GM23338 (cell line): Measurements from ENCODE around the gene MANEAL. TPM values are rescaled to one million over a fixed set of nuclear protein-coding genes. Genes with fewer than 3 reads are reported as not detected.

Experiments used
- ATAC-seq: fragments of 200-7000 bp; cut with Tn5 transposase; 3 replicates; pipeline ENCODE4 v1.9.1; 2020
- DNase-seq: peaks from one replicate; pipeline ENCODE4 v3.0.0-alpha.2; 2015; ENCODE audit warnings: low spot score
- H2AFZ ChIP-seq: fragments of 200-600 bp; sonication (generic); 2 replicates; pipeline ENCODE4 v1.8.0; 2016; ENCODE audit warnings: antibody characterized with exemption, mild to moderate bottlenecking, moderate library complexity
- H3F3A ChIP-seq: fragments of 200-600 bp; sonication (generic); replicated peaks from 2 replicates; pipeline ENCODE4 v1.8.0; 2017; ENCODE audit warnings: antibody characterized with exemption, mixed run types, low read depth
- H3K27ac ChIP-seq: fragments of 200-600 bp; sonication (generic); 2 replicates; pipeline ENCODE4 v1.6.1; 2016; ENCODE audit warnings: low read depth
- H3K27me3 ChIP-seq: fragments of 200-600 bp; sonication (generic); 2 replicates; pipeline ENCODE4 v1.8.0; 2016; ENCODE audit warnings: mild to moderate bottlenecking, mixed run types, moderate library complexity; ENCODE audit not compliant: insufficient read depth
- H3K36me3 ChIP-seq: fragments of 200-600 bp; sonication (generic); 2 replicates; pipeline ENCODE4 v1.8.0; 2016; ENCODE audit warnings: mild to moderate bottlenecking; ENCODE audit not compliant: insufficient read depth
- H3K4me1 ChIP-seq: fragments of 200-600 bp; sonication (generic); 2 replicates; pipeline ENCODE4 v1.8.0; 2016; ENCODE audit warnings: mild to moderate bottlenecking, moderate library complexity; ENCODE audit not compliant: insufficient read depth
- H3K4me2 ChIP-seq: fragments of 200-600 bp; sonication (generic); 2 replicates; pipeline ENCODE4 v1.7.1; 2017; ENCODE audit warnings: mixed run types
- H3K4me3 ChIP-seq: fragments of 200-600 bp; sonication (generic); 2 replicates; pipeline ENCODE4 v1.6.1; 2016; ENCODE audit warnings: mixed run types
- H3K79me2 ChIP-seq: fragments of 200-600 bp; sonication (generic); replicated peaks from 2 replicates; pipeline ENCODE4 v1.8.0; 2017; ENCODE audit warnings: mild to moderate bottlenecking; ENCODE audit not compliant: insufficient read depth
- H3K9me2 ChIP-seq: fragments of 200-600 bp; sonication (generic); 2 replicates; pipeline ENCODE4 v1.8.0; 2017; ENCODE audit not compliant: insufficient read depth
- H4K20me1 ChIP-seq: fragments of 200-600 bp; sonication (generic); replicated peaks from 2 replicates; pipeline ENCODE4 v1.8.0; 2017; ENCODE audit warnings: mild to moderate bottlenecking; ENCODE audit not compliant: insufficient read depth
- H3K27ac Mint-ChIP-seq: 2 replicates; pipeline ENCODE4 v1.8.0; 2020; ENCODE audit warnings: inconsistent platforms, mild to moderate bottlenecking, moderate library complexity, mixed read lengths
- H3K27me3 Mint-ChIP-seq: 3 replicates; pipeline ENCODE4 v1.8.0; 2022; ENCODE audit warnings: low read depth, mild to moderate bottlenecking, moderate library complexity, mixed read lengths, inconsistent platforms; ENCODE audit not compliant: insufficient read depth, poor library complexity
- H3K36me3 Mint-ChIP-seq: 3 replicates; pipeline ENCODE4 v1.8.0; 2021; ENCODE audit warnings: low read depth, mild to moderate bottlenecking, inconsistent platforms, moderate library complexity, mixed read lengths
- H3K4me1 Mint-ChIP-seq: 3 replicates; pipeline ENCODE4 v1.8.0; 2020; ENCODE audit warnings: mild to moderate bottlenecking, inconsistent platforms, mixed read lengths
- H3K4me3 Mint-ChIP-seq: 3 replicates; pipeline ENCODE4 v1.8.0; 2021; ENCODE audit warnings: moderate library complexity, mild to moderate bottlenecking, inconsistent platforms, mixed read lengths
- H3K9me3 Mint-ChIP-seq: 3 replicates; pipeline ENCODE4 v1.8.0; 2020; ENCODE audit warnings: moderate library complexity, mild to moderate bottlenecking, inconsistent platforms, mixed read lengths
- CREB1 ChIP-seq: fragments of 250-450 bp; sonication (Bioruptor Pico); IDR thresholded peaks from 2 replicates; pipeline ENCODE4 v1.5.0; 2020; ENCODE audit warnings: low read depth, mild to moderate bottlenecking, moderate library complexity
- CTCF ChIP-seq, 2 experiments: fragments of 200-600 bp in 1 of 2; sonication (generic) in 1 of 2; conservative IDR thresholded peaks; 2 replicates each; pipeline versions ENCODE4 v1.5.1 to v1.6.1; 2016 to 2017; ENCODE audit warnings: antibody characterized with exemption in 2 of 2, low read depth in 2 of 2, mild to moderate bottlenecking in 2 of 2, moderate library complexity in 1 of 2
- ETS1 ChIP-seq: IDR thresholded peaks from 2 replicates; pipeline ENCODE4 v1.6.1; 2016; ENCODE audit warnings: antibody characterized with exemption
- EZH2 ChIP-seq: fragments of 200-600 bp; sonication (generic); IDR thresholded peaks from one replicate; pipeline ENCODE4 v1.8.0; 2017; ENCODE audit warnings: antibody characterized with exemption, mild to moderate bottlenecking, low read depth; ENCODE audit not compliant: unreplicated experiment
- EZH2phosphoT487 ChIP-seq: fragments of 200-600 bp; sonication (generic); IDR thresholded peaks from one replicate; pipeline ENCODE4 v1.8.1; 2018; ENCODE audit warnings: antibody characterized with exemption; ENCODE audit not compliant: unreplicated experiment
- JUNB ChIP-seq: IDR thresholded peaks from one replicate; pipeline ENCODE4 v1.6.1; 2016; ENCODE audit warnings: antibody characterized with exemption; ENCODE audit not compliant: unreplicated experiment
- NANOG ChIP-seq: IDR thresholded peaks from 2 replicates; pipeline ENCODE4 v1.6.1; 2016; ENCODE audit warnings: antibody characterized with exemption, borderline replicate concordance
- POLR2AphosphoS5 ChIP-seq: IDR thresholded peaks from 2 replicates; pipeline ENCODE4 v1.6.1; 2016; ENCODE audit warnings: antibody characterized with exemption, low read depth
- STAT1 ChIP-seq: IDR thresholded peaks from one replicate; pipeline ENCODE4 v1.6.1; 2016; ENCODE audit warnings: antibody characterized with exemption; ENCODE audit not compliant: unreplicated experiment
- ZNF114 ChIP-seq: fragments of 250-450 bp; sonication (Bioruptor Pico); IDR thresholded peaks from 2 replicates; pipeline ENCODE4 v1.5.0; 2020; ENCODE audit warnings: mild to moderate bottlenecking, moderate library complexity
- ZNF331 ChIP-seq: fragments of 250-450 bp; sonication (Bioruptor Pico); IDR thresholded peaks from 2 replicates; pipeline ENCODE4 v1.5.0; 2020; ENCODE audit warnings: low read depth, mild to moderate bottlenecking, moderate library complexity
- ZNF462 ChIP-seq: fragments of 250-450 bp; sonication (Bioruptor Pico); IDR thresholded peaks from 2 replicates; pipeline ENCODE4 v1.5.0; 2020; ENCODE audit warnings: mild to moderate bottlenecking, moderate library complexity
- polyA plus RNA-seq: library from polyadenylated mRNA; unstranded; fragments of >200 nt; fragmentation: Nextera tagmentation; extraction: Ambion mirVana; gene quantifications from 2 replicates; pipeline ENCODE4 v1.2.1, GENCODE V29; 2016
- total RNA-seq: library from RNA; depleted of rRNA; stranded (reverse); fragments of >200 nt; shearing (Covaris generic); gene quantifications from 2 replicates; pipeline ENCODE4 v1.2.3, GENCODE V29; 2014
- TF ChIP-seq, protein P1 (sequence below): IDR thresholded peaks from one replicate; pipeline ENCODE4 v1.6.1; 2018; ENCODE audit warnings: antibody characterized with exemption; ENCODE audit not compliant: unreplicated experiment

Gene MANEAL
- total and polyA plus RNA-seq, 2 experiments from 2014 or later, result 2.3 to 8.1 TPM

DNA sequence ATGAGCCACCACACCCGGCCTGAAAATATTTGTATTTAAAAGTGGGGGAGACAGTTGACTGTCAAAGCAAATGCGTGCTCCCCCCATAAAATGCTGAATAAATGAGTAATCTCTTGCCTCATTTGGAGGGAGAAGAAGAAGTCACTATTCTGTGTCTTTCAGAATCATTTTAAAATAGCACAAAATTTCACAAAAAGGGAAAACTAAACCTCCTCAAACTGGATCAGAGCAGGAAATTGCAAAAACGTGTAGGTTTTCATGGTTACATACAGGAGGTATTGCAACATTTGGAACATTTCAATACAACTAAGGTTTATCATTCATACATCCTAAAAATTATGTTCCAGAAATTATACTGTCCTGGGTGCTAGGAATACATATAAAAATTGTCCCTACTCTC, 52.1 kb downstream of the MANEAL start:
- Histone ChIP-seq H4K20me1 (peaks cover 29% of the 10 kb centered on the region), H3K27ac (no peak overlapping the region), H2AFZ (no peak overlapping the region), H3K4me3 (no peak overlapping the region), H3F3A (no peaks in the 10 kb centered on the region), H3K9me2 (no peaks in the 10 kb centered on the region), H3K4me1 (no peaks in the 10 kb centered on the region), H3K79me2 (peaks cover 49% of the 10 kb centered on the region), H3K36me3 (no peaks in the 10 kb centered on the region), H3K27me3 (no peaks in the 10 kb centered on the region), H3K4me2 (no peak overlapping the region)
- DNase-seq (no peak), ATAC-seq (no peak)
- no peak overlapping the region for H3K27ac Mint-ChIP-seq
- TF ChIP-seq EZH2phosphoT487 (no peak), ETS1 (no peak), ZNF462 (CRISPR knock-in tag) (no peak), CREB1 (CRISPR knock-in tag) (no peak), EZH2 (no peak), NANOG (no peak), POLR2AphosphoS5 (no peak), ZNF114 (no peak), JUNB (no peak), STAT1 (no peak), CTCF (conservative IDR thresholded peaks at IDR 0.05; ENCODE audit: low read depth in 2 of 2) (no peak), ZNF331 (no peak)
- TF ChIP-seq, protein P1, sequence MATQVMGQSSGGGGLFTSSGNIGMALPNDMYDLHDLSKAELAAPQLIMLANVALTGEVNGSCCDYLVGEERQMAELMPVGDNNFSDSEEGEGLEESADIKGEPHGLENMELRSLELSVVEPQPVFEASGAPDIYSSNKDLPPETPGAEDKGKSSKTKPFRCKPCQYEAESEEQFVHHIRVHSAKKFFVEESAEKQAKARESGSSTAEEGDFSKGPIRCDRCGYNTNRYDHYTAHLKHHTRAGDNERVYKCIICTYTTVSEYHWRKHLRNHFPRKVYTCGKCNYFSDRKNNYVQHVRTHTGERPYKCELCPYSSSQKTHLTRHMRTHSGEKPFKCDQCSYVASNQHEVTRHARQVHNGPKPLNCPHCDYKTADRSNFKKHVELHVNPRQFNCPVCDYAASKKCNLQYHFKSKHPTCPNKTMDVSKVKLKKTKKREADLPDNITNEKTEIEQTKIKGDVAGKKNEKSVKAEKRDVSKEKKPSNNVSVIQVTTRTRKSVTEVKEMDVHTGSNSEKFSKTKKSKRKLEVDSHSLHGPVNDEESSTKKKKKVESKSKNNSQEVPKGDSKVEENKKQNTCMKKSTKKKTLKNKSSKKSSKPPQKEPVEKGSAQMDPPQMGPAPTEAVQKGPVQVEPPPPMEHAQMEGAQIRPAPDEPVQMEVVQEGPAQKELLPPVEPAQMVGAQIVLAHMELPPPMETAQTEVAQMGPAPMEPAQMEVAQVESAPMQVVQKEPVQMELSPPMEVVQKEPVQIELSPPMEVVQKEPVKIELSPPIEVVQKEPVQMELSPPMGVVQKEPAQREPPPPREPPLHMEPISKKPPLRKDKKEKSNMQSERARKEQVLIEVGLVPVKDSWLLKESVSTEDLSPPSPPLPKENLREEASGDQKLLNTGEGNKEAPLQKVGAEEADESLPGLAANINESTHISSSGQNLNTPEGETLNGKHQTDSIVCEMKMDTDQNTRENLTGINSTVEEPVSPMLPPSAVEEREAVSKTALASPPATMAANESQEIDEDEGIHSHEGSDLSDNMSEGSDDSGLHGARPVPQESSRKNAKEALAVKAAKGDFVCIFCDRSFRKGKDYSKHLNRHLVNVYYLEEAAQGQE, result no peak
- H3K4me1 Mint-ChIP-seq, result no peaks in the 10 kb centered on the region
- no peaks in the 10 kb centered on the region for H3K27me3 Mint-ChIP-seq
- H3K9me3 Mint-ChIP-seq, result no peaks in the 10 kb centered on the region
- H3K36me3 Mint-ChIP-seq, result no peaks in the 10 kb centered on the region
- H3K4me3 Mint-ChIP-seq, result no peak overlapping the region
